ENCODE measurements around the gene EXOSC3.
A peak's percentile ranks its signal among the peaks of the same experiment; 100 is the strongest.
"Not testable (repeated sequence)": the region's sequence is repeated elsewhere in the genome, so short reads cannot be mapped to it uniquely, and the experiment has no call there.

EXOSC3 gene

DNA sequence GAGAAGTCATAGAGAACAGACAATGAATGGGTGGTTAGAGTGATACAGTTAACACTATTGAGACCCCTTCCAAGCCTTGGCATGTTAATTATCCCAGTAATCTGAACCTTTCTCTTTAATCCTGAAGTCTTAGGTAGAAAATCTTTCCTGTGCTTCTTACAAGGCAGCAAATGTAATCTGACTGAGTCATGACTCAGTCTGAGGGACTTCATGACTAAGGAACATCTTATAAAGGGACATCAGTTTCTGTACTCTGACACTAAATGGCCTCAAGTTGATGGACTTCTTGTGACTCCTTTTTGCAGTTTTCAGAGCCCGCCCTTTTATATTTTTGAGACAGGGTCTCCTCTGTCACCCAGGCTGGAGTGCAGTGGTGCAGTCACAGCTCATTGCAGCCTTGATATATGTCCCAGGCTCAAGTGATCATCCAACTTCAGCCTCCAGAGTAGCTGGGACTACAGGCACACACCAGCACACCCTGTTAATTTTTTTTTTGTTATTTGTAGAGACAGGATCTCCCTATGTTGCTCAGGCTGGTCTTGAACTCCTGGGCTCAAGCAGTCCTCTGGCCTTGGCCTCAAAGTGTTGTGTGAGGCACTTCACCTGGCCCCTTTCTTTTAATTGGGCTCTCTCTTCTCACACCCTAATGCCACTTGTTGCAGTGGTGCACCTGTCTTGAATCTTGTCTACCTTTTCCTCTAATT, 9.5 kb downstream of the EXOSC3 start:
- no peak for DNase-seq

DNA sequence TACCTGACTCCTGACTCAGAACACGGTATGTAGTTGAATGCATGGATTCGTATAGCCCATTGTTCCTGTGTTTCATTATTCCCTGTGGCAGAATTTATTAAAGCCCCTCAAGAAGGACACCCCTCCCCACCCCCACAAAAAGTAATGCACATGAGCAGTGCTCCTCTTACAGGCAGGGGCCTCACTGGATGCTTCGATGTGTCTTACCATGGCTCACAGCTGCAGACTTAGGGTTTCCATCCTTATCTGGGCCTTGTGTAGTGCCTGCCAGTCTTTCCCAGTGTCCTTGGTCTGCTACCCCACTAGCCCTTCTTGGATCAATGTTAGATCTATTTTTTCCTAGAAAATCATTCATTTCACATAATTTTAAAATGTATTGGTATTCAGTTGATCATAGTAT, 14.9 kb downstream of the EXOSC3 start:
- DNase-seq: no peak

- DNase-seq: no peak
These were observed 15.6 kb downstream of the EXOSC3 start for GRCh38 chr9:37769306-37769705.

DNA sequence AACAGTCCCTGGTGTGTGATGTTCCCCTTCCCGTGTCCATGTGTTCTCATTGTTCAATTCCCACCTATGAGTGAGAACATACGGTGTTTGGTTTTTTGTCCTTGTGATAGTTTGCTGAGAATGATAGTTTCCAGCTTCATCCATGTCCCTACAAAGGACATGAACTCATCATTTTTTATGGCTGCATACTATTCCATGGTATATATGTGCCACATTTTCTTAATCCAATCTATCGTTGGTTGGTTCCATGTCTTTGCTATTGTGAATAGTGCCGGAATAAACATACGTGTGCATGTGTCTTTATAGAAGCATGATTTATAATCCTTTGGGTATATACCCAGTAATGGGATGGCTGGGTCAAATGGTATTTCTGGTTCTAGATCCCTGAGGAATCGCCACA, 19.6 kb downstream of the EXOSC3 start:
- not testable (repeated sequence) for DNase-seq

- DNase-seq: no peak
These were observed 23.4 kb downstream of the EXOSC3 start for GRCh38 chr9:37761511-37761910.

DNA sequence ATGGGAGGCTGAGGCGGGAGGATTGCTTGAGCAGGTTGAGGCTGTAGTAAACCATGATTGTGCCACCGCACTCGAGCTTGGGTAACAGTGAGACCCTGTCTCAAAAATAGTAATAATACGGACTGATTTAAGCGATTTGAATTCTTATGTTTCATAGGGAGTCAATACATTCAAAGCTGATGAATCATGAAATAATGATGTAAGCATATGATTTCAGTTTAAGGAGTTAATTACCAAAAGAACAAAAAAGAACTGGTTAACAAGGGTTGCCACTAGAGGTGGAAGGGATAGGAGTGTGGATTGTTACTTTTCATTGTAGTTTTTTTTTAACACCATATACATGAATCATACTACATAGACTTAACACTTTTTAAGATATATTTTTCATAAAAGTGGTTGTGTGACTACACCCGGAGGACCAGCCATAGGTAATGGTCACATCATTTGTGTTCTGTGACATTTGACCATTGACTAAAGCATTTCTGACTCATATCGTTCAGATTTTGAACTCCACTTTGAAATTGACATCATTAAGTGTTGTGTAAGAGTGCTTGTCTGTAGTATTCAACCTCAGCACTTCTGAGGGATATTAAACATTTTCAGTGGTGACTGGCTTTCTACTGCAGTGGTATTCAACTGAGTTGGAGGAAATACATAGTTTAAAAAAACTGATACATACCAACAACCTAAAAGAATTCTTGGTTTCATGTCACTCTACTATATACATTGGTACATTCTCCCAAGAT, 24.3 kb downstream of the EXOSC3 start:
- no peak for DNase-seq

- DNase-seq: no peak
These were observed 26.1 kb downstream of the EXOSC3 start for GRCh38 chr9:37758747-37759146.

DNA sequence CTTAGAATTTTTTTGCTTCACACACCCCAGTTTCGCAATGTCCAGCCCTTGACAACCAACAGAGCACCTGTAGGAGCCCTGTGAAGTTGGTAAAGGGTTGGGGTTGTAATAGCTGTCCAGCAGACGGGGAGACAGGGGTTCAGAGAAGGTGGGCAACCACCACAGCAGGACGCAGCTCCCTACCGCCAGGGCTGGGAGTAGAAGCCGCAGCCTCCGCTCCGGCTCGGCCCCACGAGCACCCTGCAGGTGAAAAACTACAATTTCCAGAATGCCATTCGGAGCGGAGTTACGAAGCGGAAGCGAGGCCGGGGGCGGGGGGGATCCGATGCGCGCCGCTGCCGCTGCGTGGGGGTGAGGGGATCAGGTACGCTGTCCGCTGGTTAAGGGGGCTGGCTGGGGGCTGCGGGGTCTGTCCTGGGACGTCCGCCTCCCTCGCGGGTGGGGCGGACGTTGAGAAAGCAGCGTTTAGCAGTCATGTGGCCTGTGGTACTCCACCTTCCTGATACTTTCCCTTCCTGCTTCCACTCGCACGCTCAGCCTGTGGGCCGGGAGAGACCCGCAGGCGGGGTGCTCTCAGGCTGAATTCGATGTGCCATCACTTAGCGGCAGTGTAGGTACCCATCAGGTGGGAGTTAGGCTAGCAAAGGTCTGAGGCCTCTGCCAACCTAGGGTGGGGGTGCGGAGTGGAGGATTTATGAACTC, 31.2 kb downstream of the EXOSC3 start, which contains the start of gene TRMT10B:
TRMT10B (plus strand) TSS at position 317 of the 702 bp plus-strand sequence. CDS start 8,127 bp downstream, outside the sequence.
- peak; percentile 84 for DNase-seq

DNA sequence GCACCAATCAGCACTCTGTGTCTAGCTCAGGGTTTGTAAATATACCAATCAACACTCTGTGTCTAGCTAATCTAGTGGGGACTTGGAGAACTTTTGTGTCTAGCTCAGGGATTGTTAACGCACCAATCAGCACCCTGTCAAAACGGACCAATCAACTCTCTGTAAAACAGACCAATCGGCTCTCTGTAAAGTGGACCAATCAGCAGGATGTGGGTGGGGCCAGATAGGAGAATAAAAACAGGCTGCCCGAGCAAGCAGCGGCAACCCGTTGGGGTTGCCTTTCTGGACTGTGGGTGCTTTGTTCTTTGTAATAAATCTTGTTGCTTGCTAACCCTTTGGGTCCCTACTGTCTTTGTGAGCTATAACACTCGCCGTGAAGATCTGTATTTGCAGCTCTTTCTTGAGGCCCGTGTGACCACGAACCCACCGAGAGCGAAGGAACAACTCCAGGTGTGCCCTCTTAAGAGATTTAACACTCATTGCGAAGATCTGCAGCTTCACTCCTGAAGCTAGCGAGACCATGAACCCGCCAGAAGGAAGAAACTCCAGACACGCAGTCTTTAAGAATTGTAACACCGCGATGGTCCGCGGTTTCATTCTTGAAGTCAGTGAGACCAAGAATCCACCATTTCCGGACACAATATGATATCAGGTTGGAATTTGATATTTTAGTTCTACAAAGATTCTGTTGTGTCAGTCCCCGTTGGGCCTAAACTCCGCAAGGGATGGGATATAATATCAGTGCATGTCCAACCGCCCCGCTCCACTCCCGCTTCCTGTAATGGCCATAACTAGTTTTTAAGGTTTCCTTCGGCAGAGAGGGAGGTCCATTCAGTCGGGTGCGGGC, 32.0 kb downstream of the EXOSC3 start:
- DNase-seq: no peak

DNA sequence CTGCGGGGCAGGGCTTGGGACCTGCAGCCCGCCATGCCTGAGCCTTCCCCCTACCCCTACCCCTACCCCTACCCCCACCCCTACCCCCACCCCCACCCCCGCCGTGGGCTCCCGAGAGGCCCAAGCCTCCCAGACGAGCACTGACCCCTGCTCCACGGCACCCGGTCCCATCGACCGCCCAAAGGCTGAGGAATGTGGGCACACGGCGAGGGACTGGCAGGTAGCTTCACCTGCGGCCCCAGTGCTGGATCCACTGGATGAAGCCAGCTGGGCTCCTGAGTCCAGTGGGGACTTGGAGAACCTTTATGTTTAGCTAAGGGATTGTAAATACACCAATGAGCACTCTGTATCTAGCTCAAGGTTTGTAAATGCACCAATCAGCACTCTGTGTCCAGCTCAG, 32.8 kb downstream of the EXOSC3 start:
- not testable (repeated sequence) for DNase-seq

GRCh38 chr9:37751704-37752103, 33.2 kb downstream of the EXOSC3 start:
- not testable (repeated sequence) for DNase-seq

DNA sequence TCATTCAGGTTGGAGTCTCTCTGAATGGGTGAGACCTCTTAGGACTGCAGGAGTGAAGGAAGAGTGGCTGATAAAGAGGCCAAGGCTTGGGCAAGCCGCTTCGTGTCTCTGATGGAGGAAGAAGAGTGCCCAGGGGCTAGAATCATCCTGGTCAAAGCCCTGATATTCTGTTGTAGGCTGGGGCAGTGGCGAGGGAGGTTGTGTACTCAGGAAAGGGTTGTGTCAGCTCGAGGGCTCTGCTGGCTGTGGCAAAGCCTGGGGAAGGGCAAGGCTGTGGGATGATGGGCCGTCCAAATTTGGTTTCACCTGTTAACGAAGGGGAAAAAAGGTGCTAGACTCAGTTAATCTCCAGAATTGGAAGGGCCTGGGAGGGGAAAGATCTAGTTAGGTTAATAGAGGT, 33.7 kb downstream of the EXOSC3 start:
- no peak for DNase-seq

DNA sequence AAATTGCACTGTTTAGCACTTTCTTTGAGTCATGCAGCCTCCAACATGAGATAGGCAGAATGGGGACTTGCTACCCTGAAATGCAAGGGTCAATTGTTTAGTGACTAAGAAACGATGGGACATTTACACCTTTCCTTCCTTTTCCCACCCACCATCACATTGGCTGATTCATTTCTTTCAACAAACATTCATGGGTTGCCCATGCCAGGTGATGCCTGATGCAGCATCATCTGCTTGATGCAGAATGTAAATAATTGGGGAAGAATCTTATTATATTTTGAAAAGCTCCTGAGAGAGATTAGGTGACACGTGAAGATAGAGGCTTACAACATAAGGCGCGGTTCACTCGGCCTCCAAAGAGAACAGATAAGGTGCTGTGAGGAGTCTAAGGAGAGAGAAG, 35.7 kb downstream of the EXOSC3 start:
- no peak for DNase-seq

DNA sequence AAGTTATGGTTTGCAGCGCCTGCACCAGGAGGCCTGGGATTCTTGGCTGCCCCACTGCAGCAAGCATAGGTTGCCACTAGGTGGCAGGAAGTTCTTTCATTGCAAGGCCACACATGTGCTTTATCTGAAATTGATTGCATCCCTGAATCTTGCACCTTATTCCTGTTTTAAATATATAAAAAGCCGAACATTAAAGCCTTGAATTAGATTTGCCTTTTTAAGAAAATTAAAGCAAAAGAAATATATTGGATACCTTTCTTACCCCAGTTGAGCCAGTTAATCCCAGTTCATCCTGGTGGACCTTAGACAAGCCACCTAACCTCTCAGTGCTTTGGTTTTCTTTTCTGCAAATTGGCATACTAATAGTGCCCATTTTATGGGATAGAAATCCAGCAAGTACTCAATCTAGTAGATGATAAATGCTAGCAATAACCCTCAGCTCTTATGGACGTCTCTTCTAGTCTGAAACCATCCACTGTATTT, 37.6 kb downstream of the EXOSC3 start:
- peak; percentile 68 for DNase-seq

- no peak for DNase-seq
These were observed 38.2 kb downstream of the EXOSC3 start for GRCh38 chr9:37746448-37747270.

DNA sequence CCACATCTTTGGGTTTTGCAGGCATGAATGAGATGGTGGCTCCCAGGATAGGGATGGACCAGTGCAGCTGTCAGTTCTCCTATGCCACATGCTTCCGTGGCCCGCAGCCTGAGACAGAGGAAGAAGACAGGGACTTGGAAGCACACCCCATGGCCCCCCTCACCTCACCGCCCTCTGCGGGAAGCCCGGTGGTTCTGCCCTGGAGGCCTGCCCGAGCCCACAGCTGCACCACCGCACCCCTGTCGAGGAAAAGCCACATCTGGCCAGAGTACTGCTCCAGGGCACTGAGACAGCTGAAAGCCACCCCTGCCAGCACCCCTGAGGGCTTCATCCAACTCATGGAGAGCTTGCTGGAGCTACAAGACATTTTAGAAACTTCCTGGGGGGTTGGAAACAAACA, 38.9 kb downstream of the EXOSC3 start:
- no peak for DNase-seq

GRCh38 chr9:37740631-37741328, 44.1 kb downstream of the EXOSC3 start:
- DNase-seq: no peak

DNA sequence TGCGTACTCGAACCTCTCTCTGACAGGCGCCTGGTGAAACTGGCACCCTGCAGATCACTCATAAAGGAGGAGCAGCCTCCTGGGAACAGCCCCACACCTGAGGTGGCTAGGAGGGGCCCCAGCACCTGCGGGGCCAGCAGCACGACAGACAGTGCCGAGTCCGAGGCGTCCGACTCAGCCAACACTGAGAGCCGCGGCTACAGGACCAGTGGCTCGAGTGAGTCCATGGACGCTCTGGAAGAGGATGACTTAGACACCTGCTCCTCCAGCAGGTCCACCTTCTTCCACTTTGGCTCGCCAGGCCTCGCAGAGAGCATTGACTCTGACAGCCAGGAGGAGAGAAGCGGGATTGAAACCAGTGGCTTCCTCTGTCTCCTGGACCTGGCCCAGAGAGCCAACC, 44.7 kb downstream of the EXOSC3 start:
- no peak for DNase-seq

- DNase-seq: no peak
These were observed 45.6 kb downstream of the EXOSC3 start for GRCh38 chr9:37739222-37739621.

- no peak for DNase-seq
These were observed 51.9 kb downstream of the EXOSC3 start for GRCh38 chr9:37732952-37733351.

DNA sequence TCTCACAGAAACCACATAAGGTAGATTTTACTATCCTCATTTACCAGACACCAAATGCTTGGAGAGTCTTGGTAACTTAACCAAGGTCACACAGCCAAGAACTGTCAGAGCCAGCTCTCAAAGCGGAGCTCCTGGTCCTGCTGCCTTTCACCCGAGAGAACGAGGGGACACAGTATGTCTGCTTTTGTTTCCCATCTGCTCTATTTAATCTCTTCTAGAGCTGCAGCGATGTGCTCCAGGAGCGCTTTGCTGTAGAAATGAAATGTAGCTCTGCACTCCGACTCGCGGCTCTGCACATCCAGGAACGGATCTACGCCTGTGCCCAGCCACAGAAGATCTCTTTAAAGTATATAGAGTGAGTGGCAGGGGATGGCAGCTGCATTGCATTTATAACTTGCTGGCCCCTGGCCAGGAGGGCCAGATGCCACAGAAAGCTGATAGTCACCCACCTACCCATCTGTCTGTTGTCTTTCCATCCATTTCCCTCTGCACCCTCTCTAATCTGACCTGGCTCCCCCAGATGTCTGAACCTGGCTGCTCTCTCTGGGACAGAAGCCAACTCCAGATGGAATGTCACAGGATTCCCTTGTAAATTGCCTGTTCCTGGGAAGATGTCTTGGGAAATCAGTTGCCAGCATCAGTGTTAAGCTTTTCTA, 52.6 kb downstream of the EXOSC3 start:
- no peak for DNase-seq
